Measurements from ENCODE around the gene MAD1L1.
"Not testable (repeated sequence)": the region's sequence is repeated elsewhere in the genome, so short reads cannot be mapped to it uniquely, and the experiment has no call there.

The MAD1L1 gene

GRCh38 chr7:1851721-1852516, 380.8 kb downstream of the MAD1L1 start:
- no peak for DNase-seq (ENCODE audit: low read depth)

- DNase-seq (ENCODE audit: low read depth): no peak
Observed at GRCh38 chr7:1850976-1851571, 381.7 kb downstream of the MAD1L1 start.

GRCh38 chr7:1850111-1850975, 382.4 kb downstream of the MAD1L1 start:
- no peak for DNase-seq (ENCODE audit: low read depth)

GRCh38 chr7:1849351-1850041, 383.2 kb downstream of the MAD1L1 start:
- DNase-seq (ENCODE audit: low read depth): no peak

GRCh38 chr7:1848911-1849311, 383.8 kb downstream of the MAD1L1 start:
- DNase-seq (ENCODE audit: low read depth): no peak

GRCh38 chr7:1848013-1848640, 384.6 kb downstream of the MAD1L1 start:
- DNase-seq (ENCODE audit: low read depth): no peak

GRCh38 chr7:1847260-1848001, 385.3 kb downstream of the MAD1L1 start:
- no peak for DNase-seq (ENCODE audit: low read depth)

GRCh38 chr7:1846331-1847065, 386.2 kb downstream of the MAD1L1 start:
- DNase-seq (ENCODE audit: low read depth): no peak

GRCh38 chr7:1845536-1846311, 387.0 kb downstream of the MAD1L1 start:
- DNase-seq (ENCODE audit: low read depth): no peak

GRCh38 chr7:1844951-1845390, 387.8 kb downstream of the MAD1L1 start:
- no peak for DNase-seq (ENCODE audit: low read depth)

- no peak for DNase-seq (ENCODE audit: low read depth)
Observed at GRCh38 chr7:1844336-1844950, 388.3 kb downstream of the MAD1L1 start.

- no peak for DNase-seq (ENCODE audit: low read depth)
Observed at GRCh38 chr7:1843921-1844335, 388.8 kb downstream of the MAD1L1 start.

GRCh38 chr7:1843271-1843861, 389.4 kb downstream of the MAD1L1 start:
- no peak for DNase-seq (ENCODE audit: low read depth)

- DNase-seq (ENCODE audit: low read depth): no peak
Observed at GRCh38 chr7:1842321-1843221, 390.2 kb downstream of the MAD1L1 start.

- not testable (repeated sequence) for DNase-seq (ENCODE audit: low read depth)
Observed at GRCh38 chr7:1841286-1842021, 391.3 kb downstream of the MAD1L1 start.

GRCh38 chr7:1840744-1841143, 392.0 kb downstream of the MAD1L1 start:
- DNase-seq (ENCODE audit: low read depth): not testable (repeated sequence)

GRCh38 chr7:1839701-1840100, 393.0 kb downstream of the MAD1L1 start:
- DNase-seq (ENCODE audit: low read depth): no peak

Measured in HS-5 (cell line).